ENCODE measurements around the gene KRTAP4-8. TPM values are rescaled to one million over a fixed set of nuclear protein-coding genes. Genes with fewer than 3 reads are reported as not detected.
"Not testable (repeated sequence)": the region's sequence is repeated elsewhere in the genome, so short reads cannot be mapped to it uniquely, and the experiment has no call there.

Gene KRTAP4-8
- total RNA-seq, 4 donors from 2014 or later: not detected

- Histone ChIP-seq H3K4me1 (no peaks in the 10 kb centered on the region), H3K4me3 (no peak overlapping the region), H3K9me3 (no peaks in the 10 kb centered on the region), H3K27ac (no peak overlapping the region), H3K36me3 (no peaks in the 10 kb centered on the region), H3K27me3 (no peaks in the 10 kb centered on the region)
- DNase-seq: no peak
- TF ChIP-seq POLR2A (IDR thresholded peaks at IDR 0.05) (no peak), CTCF (IDR thresholded peaks at IDR 0.05) (no peak)
Observed at GRCh38 chr17:41107941-41108450, 10.1 kb upstream of the KRTAP4-8 start.

GRCh38 chr17:41105347-41105746 is 7.4 kb upstream of the KRTAP4-8 start, which contains the start of gene KRTAP4-9:
Gene KRTAP4-9 (plus strand): TSS chr17:41105389. CDS start chr17:41105389, 0 bp downstream.
- not testable (repeated sequence) for H3K36me3 ChIP-seq, H3K9me3 ChIP-seq, H3K27me3 ChIP-seq, H3K4me3 ChIP-seq, DNase-seq, H3K27ac ChIP-seq, H3K4me1 ChIP-seq

GRCh38 chr17:41104386-41105038 is 6.6 kb upstream of the KRTAP4-8 start:
- not testable (repeated sequence) for DNase-seq, H3K4me1 ChIP-seq, H3K27me3 ChIP-seq, H3K27ac ChIP-seq, H3K4me3 ChIP-seq, H3K36me3 ChIP-seq, H3K9me3 ChIP-seq

GRCh38 chr17:41103896-41104295 is 6.0 kb upstream of the KRTAP4-8 start:
- Histone ChIP-seq H3K4me3 (no peak overlapping the region), H3K27me3 (no peaks in the 10 kb centered on the region), H3K27ac (no peak overlapping the region), H3K4me1 (no peaks in the 10 kb centered on the region), H3K9me3 (no peaks in the 10 kb centered on the region), H3K36me3 (no peaks in the 10 kb centered on the region)
- TF ChIP-seq CTCF (IDR thresholded peaks at IDR 0.05): no peak
- TF ChIP-seq POLR2A (IDR thresholded peaks at IDR 0.05): no peak
- DNase-seq: no peak

GRCh38 chr17:41101586-41102259 is 3.8 kb upstream of the KRTAP4-8 start, which contains the start of gene KRTAP4-16:
Gene KRTAP4-16 (minus strand): TSS chr17:41102209. CDS start chr17:41102209, 0 bp downstream.
- Histone ChIP-seq H3K4me3 (no peak within 1 kb of the TSS), H3K27ac (no peak within 1 kb of the TSS), H3K27me3 (no peaks in the 10 kb centered on the region), H3K36me3 (no peaks in the 10 kb centered on the region), H3K9me3 (no peaks in the 10 kb centered on the region), H3K4me1 (no peaks in the 10 kb centered on the region)
- DNase-seq: no peak
- no peak for TF ChIP-seq POLR2A (IDR thresholded peaks at IDR 0.05)
- TF ChIP-seq CTCF (IDR thresholded peaks at IDR 0.05): no peak

- not testable (repeated sequence) for H3K27ac ChIP-seq, H3K36me3 ChIP-seq, H3K4me3 ChIP-seq, DNase-seq, H3K9me3 ChIP-seq, H3K27me3 ChIP-seq, H3K4me1 ChIP-seq
Observed at GRCh38 chr17:41099682-41100480, 1.9 kb upstream of the KRTAP4-8 start.

GRCh38 chr17:41098481-41098880 is 539 bp upstream of the KRTAP4-8 start:
- H3K27ac ChIP-seq: no peak overlapping the region
- H3K27me3 ChIP-seq: no peaks in the 10 kb centered on the region
- H3K36me3 ChIP-seq: no peaks in the 10 kb centered on the region
- TF ChIP-seq POLR2A (IDR thresholded peaks at IDR 0.05) (no peak), CTCF (IDR thresholded peaks at IDR 0.05) (no peak)
- no peaks in the 10 kb centered on the region for H3K4me1 ChIP-seq
- H3K9me3 ChIP-seq: no peaks in the 10 kb centered on the region
- H3K4me3 ChIP-seq: no peak overlapping the region
- DNase-seq: no peak
